GM18519 (cell line): ENCODE data around the gene PCDHB12.
"Not testable (repeated sequence)": the region's sequence is repeated elsewhere in the genome, so short reads cannot be mapped to it uniquely, and the experiment has no call there.

Source experiments
- ATAC-seq: cut with Tn5 transposase; IDR thresholded peaks from one replicate; pipeline ENCODE4 v1.9.1; 2021; ENCODE audit warnings: mild to moderate bottlenecking, moderate library complexity; ENCODE audit not compliant: unreplicated experiment, low FRiP score

The PCDHB12 gene

DNA sequence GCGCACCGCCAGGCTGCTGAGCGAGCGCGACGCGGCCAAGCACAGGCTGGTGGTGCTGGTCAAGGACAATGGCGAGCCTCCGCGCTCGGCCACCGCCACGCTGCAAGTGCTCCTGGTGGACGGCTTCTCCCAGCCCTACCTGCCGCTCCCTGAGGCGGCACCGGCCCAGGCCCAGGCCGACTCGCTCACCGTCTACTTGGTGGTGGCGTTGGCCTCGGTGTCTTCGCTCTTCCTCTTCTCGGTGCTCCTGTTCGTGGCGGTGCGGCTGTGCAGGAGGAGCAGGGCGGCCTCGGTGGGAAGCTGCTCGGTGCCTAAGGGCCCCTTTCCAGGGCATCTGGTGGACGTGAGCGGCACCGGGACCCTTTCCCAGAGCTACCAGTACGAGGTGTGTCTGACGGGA is 6.9 kb upstream of the PCDHB12 start:
- not testable (repeated sequence) for ATAC-seq

DNA sequence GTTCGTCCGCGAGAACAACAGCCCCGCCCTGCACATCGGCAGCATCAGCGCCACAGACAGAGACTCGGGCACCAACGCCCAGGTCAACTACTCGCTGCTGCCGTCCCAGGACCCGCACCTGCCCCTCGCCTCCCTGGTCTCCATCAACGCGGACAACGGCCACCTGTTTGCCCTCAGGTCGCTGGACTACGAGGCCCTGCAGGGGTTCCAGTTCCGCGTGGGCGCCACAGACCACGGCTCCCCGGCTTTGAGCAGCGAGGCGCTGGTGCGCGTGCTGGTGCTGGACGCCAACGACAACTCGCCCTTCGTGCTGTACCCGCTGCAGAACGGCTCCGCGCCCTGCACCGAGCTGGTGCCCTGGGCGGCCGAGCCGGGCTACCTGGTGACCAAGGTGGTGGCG is 1.8 kb downstream of the PCDHB12 start:
- ATAC-seq: not testable (repeated sequence)

DNA sequence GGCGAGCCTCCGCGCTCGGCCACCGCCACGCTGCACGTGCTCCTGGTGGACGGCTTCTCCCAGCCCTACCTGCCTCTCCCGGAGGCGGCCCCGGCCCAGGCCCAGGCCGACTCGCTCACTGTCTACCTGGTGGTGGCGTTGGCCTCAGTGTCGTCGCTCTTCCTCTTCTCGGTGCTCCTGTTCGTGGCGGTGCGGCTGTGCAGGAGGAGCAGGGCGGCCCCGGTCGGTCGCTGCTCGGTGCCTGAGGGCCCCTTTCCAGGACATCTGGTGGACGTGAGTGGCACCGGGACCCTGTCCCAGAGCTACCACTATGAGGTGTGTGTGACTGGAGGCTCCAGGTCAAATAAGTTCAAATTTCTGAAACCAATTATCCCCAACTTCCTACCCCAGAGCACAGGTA is 2.3 kb downstream of the PCDHB12 start:
- not testable (repeated sequence) for ATAC-seq

DNA sequence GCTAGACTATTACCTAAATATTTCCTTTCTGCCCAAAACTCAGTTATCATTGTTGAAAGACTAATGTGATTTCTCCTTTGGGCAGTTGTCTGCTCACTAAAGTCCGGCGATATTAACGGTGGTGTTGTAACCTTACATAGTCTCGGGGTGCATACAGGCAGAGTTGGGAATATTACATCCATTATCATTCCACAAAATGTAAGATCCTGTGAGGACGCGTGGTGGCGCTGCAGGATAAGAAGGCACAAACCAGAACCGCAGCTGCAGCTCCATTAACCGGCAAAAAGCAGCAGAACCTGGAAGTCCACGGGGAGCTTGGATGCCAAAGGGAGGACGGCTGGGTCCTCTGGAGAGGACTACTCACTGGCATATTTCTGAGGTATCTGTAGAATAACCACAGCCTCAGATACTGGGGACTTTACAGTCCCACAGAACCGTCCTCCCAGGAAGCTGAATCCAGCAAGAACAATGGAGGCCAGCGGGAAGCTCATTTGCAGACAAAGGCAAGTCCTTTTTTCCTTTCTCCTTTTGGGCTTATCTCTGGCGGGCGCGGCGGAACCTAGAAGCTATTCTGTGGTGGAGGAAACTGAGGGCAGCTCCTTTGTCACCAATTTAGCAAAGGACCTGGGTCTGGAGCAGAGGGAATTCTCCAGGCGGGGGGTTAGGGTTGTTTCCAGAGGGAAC is 5.3 kb downstream of the PCDHB12 start, which contains the start of gene PCDHB13:
Gene PCDHB13, plus strand, starts transcription at position 264 of the 684 bp plus-strand sequence. Its CDS starts 205 bp downstream, at position 469.
- ATAC-seq: not testable (repeated sequence)

DNA sequence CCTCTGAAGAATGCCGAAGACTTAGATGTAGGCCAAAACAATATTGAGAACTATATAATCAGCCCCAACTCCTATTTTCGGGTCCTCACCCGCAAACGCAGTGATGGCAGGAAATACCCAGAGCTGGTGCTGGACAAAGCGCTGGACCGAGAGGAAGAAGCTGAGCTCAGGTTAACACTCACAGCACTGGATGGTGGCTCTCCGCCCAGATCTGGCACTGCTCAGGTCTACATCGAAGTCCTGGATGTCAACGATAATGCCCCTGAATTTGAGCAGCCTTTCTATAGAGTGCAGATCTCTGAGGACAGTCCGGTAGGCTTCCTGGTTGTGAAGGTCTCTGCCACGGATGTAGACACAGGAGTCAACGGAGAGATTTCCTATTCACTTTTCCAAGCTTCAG is 6.1 kb downstream of the PCDHB12 start:
- not testable (repeated sequence) for ATAC-seq

DNA sequence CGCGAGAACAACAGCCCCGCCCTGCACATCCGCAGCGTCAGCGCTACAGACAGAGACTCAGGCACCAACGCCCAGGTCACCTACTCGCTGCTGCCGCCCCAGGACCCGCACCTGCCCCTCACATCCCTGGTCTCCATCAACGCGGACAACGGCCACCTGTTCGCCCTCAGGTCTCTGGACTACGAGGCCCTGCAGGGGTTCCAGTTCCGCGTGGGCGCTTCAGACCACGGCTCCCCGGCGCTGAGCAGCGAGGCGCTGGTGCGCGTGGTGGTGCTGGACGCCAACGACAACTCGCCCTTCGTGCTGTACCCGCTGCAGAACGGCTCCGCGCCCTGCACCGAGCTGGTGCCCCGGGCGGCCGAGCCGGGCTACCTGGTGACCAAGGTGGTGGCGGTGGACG is 7.0 kb downstream of the PCDHB12 start:
- ATAC-seq: not testable (repeated sequence)

DNA sequence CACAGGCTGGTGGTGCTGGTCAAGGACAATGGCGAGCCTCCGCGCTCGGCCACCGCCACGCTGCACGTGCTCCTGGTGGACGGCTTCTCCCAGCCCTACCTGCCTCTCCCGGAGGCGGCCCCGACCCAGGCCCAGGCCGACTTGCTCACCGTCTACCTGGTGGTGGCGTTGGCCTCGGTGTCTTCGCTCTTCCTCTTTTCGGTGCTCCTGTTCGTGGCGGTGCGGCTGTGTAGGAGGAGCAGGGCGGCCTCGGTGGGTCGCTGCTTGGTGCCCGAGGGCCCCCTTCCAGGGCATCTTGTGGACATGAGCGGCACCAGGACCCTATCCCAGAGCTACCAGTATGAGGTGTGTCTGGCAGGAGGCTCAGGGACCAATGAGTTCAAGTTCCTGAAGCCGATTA is 7.5 kb downstream of the PCDHB12 start:
- ATAC-seq: not testable (repeated sequence)

DNA sequence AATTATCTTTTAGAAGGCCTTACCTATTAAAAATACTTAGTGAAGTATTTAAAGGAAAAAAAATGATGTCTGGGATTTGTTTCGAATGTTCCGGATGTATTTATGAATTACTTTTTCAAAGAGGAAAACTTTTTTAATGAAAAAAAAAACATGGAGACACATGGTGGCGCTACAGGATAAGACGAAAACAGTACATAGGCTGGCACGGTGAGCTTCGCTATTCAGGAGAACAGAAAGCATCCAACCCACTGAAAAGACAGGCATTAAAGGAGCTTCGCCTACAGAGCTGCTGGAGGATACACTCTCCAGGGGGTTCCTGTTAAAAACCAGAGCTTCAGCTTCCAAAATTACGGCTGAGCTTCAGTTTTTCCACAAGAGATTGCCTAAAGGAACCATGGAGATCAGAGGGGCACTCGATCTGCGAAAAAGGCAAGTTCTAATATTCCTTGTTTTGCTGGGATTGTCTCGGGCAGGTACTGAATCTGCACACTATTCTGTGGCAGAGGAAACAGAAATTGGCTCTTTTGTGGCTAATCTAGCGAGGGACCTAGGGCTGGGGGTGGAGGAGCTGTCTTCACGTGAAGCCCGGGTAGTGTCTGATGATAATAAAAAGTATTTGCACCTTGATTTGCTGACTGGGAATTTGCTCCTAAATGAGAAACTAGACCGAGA is 14.7 kb downstream of the PCDHB12 start, which contains the start of gene PCDHB14:
Gene PCDHB14, plus strand, starts transcription at position 232 of the 672 bp plus-strand sequence. Its CDS starts 163 bp downstream, at position 395.
- ATAC-seq: no peak

DNA sequence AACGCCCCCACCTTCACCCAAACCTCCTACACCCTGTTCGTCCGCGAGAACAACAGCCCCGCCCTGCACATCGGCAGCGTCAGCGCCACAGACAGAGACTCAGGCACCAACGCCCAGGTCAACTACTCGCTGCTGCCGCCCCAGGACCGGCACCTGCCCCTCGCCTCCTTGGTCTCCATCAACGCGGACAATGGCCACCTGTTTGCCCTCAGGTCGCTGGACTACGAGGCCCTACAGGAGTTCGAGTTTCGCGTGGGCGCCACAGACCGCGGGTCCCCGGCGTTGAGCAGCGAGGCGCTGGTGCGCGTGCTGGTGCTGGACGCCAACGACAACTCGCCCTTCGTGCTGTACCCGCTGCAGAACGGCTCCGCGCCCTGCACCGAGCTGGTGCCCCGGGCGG is 16.3 kb downstream of the PCDHB12 start:
- not testable (repeated sequence) for ATAC-seq

DNA sequence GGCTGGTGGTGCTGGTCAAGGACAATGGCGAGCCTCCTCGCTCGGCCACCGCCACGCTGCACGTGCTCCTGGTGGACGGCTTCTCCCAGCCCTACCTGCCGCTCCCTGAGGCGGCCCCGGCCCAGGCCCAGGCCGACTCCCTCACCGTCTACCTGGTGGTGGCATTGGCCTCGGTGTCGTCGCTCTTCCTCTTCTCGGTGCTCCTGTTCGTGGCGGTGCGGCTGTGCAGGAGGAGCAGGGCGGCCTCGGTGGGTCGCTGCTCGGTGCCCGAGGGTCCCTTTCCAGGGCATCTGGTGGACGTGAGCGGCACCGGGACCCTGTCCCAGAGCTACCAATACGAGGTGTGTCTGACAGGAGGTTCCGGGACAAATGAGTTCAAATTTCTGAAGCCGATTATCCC is 16.9 kb downstream of the PCDHB12 start:
- ATAC-seq: not testable (repeated sequence)

DNA sequence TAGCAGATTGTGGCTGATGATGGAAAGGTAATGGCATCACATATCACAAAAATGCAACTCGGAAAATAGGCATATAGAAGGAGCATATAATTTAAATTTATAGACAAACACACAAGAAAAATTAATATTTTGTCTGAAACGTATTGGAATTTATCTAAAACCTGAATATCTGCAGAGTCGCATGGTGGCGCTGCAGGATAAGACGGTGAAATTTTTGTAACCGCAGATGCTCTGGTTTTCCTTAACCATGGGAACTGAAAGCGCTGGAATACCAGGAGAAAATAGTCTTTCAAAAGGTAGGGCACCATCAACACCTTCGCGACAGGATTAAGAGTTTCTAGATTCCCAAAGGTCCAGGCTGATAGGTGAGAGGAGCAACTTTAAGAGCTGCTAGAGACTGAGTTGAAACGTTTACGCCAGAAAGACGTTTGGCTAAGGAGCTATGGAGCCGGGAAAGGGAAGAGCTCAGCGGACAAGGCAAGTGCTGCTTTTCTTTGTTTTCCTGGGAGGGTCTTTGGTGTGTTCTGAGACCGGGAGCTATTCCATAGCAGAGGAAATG is 25.7 kb downstream of the PCDHB12 start:
- no peak for ATAC-seq

DNA sequence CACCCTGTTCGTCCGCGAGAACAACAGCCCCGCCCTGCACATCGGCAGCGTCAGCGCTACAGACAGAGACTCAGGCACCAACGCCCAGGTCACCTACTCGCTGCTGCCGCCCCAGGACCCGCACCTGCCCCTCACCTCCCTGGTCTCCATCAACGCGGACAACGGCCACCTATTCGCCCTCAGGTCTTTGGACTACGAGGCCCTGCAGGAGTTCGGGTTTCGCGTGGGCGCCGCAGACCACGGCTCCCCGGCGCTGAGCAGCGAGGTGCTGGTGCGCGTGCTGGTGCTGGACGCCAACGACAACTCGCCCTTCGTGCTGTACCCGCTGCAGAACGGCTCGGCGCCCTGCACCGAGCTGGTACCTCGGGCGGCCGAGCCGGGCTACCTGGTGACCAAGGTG is 27.4 kb downstream of the PCDHB12 start:
- ATAC-seq: not testable (repeated sequence)

DNA sequence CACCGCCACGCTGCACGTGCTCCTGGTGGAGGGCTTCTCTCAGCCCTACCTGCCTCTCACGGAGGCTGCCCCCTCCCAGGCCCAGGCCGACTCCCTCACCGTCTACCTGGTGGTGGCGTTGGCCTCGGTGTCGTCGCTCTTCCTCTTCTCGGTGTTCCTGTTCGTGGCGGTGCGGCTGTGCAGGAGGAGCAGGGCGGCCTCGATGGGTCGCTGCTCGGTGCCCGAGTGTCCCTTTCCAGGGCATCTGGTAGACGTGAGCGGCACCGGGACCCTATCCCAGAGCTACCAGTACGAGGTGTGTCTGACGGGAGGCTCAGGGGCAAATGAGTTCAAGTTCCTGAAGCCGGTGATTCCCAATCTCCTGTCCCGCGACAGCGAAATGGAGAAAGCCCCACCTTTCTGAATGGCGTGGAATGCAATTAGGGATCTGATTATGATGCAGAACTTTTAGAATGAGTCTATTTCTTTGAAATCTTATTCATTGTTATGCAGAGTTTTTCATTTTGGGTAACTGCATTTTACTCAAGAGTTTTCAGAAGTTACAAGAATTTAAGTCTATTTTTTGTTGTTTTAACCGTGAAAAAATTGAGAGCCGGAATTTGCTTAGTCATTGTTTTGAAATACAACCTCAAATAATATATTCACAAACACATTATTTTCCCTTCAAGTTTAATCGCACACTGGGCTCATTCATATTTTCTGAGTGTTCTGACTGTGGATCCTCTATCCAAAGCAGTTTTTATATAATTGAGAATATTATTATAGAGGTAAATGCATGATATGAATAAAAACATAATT is 28.2 kb downstream of the PCDHB12 start:
- ATAC-seq: no peak

DNA sequence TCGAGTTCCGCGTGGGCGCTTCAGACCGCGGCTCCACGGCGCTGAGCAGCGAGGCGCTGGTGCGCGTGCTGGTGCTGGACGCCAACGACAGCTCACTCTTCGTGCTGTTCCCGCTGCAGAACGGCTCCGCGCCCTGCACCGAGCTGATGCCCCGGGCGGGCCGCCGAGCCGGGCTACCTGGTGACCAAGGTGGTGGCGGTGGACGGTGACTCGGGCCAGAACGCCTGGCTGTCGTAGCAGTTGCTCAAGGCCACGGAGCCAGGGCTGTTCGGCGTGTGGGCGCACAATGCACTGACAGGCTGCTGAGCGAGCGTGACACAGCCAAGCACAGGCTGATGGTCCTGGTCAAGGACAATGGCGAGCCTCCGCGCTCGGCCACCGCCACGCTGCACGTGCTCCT is 33.0 kb downstream of the PCDHB12 start:
- ATAC-seq: no peak

DNA sequence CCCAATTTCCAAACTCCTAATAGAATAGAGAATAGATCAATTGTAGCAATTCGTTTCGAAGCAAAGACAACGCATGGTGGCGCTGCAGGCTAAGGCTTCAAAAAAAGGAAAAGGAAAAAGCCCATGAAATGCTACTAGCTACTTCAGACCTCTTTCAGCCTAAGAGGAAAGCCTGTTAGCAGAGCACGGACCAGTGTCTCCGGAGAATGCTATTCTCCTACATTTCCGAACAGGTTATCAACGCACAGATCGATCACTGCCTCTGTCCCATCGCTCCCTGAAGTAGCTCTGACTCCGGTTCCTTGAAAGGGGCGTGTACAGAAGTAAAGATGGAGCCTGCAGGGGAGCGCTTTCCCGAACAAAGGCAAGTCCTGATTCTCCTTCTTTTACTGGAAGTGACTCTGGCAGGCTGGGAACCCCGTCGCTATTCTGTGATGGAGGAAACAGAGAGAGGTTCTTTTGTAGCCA is 36.8 kb downstream of the PCDHB12 start, which contains the start of gene PCDHB15:
Gene PCDHB15, plus strand, starts transcription at position 146 of the 468 bp plus-strand sequence. Its CDS starts 184 bp downstream, at position 330.
- ATAC-seq: no peak

DNA sequence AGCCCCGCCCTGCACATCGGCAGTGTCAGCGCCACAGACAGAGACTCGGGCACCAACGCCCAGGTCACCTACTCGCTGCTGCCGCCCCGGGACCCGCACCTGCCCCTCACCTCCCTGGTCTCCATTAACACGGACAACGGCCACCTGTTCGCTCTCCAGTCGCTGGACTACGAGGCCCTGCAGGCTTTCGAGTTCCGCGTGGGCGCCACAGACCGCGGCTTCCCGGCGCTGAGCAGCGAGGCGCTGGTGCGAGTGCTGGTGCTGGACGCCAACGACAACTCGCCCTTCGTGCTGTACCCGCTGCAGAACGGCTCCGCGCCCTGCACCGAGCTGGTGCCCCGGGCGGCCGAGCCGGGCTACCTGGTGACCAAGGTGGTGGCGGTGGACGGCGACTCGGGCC is 38.5 kb downstream of the PCDHB12 start:
- ATAC-seq: not testable (repeated sequence)

DNA sequence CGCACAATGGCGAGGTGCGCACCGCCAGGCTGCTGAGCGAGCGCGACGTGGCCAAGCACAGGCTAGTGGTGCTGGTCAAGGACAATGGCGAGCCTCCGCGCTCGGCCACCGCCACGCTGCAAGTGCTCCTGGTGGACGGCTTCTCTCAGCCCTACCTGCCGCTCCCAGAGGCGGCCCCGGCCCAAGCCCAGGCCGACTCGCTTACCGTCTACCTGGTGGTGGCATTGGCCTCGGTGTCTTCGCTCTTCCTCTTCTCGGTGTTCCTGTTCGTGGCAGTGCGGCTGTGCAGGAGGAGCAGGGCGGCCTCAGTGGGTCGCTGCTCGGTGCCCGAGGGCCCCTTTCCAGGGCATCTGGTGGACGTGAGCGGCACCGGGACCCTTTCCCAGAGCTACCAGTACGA is 38.9 kb downstream of the PCDHB12 start:
- not testable (repeated sequence) for ATAC-seq

DNA sequence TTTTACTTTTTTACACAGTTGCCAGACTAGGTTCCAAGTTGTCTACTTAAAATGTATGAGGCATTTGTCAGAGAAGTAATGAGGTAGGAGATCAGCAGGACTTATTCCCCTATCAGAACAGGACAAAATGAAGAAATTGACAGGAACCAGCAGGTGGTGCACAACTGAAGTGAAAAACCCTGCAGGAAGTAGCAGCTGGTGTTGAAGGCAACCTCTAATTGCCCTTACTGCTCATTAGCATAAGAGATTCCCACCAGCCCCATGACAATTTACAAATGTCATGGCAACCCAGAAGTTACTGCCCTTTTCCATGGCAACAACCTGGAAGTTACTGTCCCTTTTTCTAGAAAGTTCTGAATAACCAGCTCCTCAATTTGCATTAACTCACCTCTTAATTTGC is 42.1 kb downstream of the PCDHB12 start:
- ATAC-seq: no peak

DNA sequence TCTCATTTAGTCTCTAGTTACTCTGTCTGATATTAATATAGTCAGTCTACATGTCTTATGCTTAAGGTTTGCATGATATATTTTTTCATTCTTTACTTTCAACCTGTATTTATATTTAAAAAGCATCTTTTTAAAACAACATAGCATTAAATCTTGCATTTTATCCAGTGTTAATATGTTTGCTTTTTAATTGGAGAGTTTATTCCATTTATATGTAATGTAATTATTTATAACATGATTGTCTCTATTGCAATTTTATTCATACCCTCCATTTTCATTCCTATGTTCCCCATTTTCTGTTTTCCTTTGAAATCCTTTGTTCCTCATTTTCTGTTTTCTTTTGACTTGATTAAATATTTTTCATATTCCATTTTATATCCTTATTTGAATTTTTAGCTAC is 49.9 kb downstream of the PCDHB12 start:
- no peak for ATAC-seq

DNA sequence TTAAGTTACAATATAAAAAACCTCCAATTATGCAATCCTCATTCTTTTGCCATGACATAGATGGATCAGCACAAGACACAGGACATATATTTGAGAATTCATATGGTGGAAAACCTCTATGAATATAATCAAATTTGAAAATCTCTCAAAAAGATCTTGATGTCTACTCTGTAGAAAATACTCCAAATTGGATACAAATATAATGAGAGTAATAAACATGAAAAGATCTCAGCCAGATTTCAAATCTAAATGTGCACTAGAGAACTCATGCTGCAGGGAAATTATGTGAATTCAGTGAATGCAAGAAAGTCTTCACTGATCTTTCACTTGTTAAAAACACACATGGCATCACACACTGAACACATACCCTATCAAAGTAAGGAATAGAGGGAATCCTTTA is 50.4 kb downstream of the PCDHB12 start:
- ATAC-seq: no peak
